ENCODE results near the gene ADGRV1.

- TF ChIP-seq CTCF (tag by site-specific recombination; IDR thresholded peaks at IDR 0.05) (no peak), ZBTB11 (tag by site-specific recombination; conservative IDR thresholded peaks at IDR 0.05; ENCODE audit: low read depth) (no peak), REPIN1 (tag by site-specific recombination; IDR thresholded peaks at IDR 0.05; ENCODE audit: low read depth) (no peak), ZBTB1 (tag by site-specific recombination; IDR thresholded peaks at IDR 0.05) (no peak), ZNF350 (tag by site-specific recombination; IDR thresholded peaks at IDR 0.05) (no peak), SALL2 (tag by site-specific recombination; IDR thresholded peaks at IDR 0.05; ENCODE audit: borderline replicate concordance) (no peak), RBAK (tag by site-specific recombination; IDR thresholded peaks at IDR 0.05) (no peak), ZNF121 (tag by site-specific recombination; IDR thresholded peaks at IDR 0.05) (no peak), HOXC10 (CRISPR knock-in tag; IDR thresholded peaks at IDR 0.05) (no peak), GLIS2 (tag by site-specific recombination; IDR thresholded peaks at IDR 0.05) (no peak), ZNF513 (tag by site-specific recombination; IDR thresholded peaks at IDR 0.05) (no peak), ZNF510 (tag by site-specific recombination; IDR thresholded peaks at IDR 0.05; ENCODE audit: insufficient replicate concordance) (no peak), PRDM1 (tag by site-specific recombination; IDR thresholded peaks at IDR 0.05) (no peak)
Observed at GRCh38 chr5:91072881-91073280, 514.3 kb downstream of the ADGRV1 start.
